ENCODE results near the gene MTM1. TPM values are rescaled to one million over a fixed set of nuclear protein-coding genes. Genes with fewer than 3 reads are reported as not detected.

The MTM1 gene
- total and polyA plus RNA-seq, 2 experiments from 2014 or later, result 3.2 to 8.7 TPM

DNA sequence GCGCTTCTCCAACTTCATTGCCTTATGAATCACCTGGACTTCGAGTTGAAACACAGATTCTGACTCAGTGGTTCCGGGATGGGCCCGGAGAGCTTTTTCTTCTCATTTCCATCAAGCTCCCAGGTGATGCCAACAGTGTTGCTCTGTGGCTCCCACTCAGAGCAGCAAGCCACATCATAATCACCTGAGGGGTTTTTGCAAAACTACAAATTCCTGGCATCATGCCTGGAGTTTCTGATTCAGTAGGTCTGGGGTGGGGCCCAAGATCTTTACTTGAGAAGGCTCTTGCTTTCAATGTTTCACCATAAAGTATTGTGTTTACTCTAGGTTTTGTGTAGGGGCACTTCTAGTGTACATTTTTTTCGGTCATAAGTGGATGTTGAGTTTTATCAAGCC, 7.0 kb downstream of the MTM1 start (continued):
- TF ChIP-seq, protein P1, sequence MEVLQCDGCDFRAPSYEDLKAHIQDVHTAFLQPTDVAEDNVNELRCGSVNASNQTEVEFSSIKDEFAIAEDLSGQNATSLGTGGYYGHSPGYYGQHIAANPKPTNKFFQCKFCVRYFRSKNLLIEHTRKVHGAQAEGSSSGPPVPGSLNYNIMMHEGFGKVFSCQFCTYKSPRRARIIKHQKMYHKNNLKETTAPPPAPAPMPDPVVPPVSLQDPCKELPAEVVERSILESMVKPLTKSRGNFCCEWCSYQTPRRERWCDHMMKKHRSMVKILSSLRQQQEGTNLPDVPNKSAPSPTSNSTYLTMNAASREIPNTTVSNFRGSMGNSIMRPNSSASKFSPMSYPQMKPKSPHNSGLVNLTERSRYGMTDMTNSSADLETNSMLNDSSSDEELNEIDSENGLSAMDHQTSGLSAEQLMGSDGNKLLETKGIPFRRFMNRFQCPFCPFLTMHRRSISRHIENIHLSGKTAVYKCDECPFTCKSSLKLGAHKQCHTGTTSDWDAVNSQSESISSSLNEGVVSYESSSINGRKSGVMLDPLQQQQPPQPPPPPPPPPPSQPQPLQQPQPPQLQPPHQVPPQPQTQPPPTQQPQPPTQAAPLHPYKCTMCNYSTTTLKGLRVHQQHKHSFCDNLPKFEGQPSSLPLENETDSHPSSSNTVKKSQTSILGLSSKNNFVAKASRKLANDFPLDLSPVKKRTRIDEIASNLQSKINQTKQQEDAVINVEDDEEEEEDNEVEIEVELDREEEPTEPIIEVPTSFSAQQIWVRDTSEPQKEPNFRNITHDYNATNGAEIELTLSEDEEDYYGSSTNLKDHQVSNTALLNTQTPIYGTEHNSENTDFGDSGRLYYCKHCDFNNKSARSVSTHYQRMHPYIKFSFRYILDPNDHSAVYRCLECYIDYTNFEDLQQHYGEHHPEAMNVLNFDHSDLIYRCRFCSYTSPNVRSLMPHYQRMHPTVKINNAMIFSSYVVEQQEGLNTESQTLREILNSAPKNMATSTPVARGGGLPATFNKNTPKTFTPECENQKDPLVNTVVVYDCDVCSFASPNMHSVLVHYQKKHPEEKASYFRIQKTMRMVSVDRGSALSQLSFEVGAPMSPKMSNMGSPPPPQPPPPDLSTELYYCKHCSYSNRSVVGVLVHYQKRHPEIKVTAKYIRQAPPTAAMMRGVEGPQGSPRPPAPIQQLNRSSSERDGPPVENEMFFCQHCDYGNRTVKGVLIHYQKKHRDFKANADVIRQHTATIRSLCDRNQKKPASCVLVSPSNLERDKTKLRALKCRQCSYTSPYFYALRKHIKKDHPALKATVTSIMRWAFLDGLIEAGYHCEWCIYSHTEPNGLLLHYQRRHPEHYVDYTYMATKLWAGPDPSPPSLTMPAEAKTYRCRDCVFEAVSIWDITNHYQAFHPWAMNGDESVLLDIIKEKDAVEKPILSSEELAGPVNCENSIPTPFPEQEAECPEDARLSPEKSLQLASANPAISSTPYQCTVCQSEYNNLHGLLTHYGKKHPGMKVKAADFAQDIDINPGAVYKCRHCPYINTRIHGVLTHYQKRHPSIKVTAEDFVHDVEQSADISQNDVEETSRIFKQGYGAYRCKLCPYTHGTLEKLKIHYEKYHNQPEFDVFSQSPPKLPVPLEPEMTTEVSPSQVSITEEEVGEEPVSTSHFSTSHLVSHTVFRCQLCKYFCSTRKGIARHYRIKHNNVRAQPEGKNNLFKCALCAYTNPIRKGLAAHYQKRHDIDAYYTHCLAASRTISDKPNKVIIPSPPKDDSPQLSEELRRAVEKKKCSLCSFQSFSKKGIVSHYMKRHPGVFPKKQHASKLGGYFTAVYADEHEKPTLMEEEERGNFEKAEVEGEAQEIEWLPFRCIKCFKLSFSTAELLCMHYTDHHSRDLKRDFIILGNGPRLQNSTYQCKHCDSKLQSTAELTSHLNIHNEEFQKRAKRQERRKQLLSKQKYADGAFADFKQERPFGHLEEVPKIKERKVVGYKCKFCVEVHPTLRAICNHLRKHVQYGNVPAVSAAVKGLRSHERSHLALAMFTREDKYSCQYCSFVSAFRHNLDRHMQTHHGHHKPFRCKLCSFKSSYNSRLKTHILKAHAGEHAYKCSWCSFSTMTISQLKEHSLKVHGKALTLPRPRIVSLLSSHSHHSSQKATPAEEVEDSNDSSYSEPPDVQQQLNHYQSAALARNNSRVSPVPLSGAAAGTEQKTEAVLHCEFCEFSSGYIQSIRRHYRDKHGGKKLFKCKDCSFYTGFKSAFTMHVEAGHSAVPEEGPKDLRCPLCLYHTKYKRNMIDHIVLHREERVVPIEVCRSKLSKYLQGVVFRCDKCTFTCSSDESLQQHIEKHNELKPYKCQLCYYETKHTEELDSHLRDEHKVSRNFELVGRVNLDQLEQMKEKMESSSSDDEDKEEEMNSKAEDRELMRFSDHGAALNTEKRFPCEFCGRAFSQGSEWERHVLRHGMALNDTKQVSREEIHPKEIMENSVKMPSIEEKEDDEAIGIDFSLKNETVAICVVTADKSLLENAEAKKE (CRISPR knock-in tag; IDR thresholded peaks at IDR 0.05), result no peak
- TF ChIP-seq JUNB (IDR thresholded peaks at IDR 0.05; ENCODE audit: unreplicated experiment) (no peak), STAT1 (IDR thresholded peaks at IDR 0.05; ENCODE audit: unreplicated experiment) (no peak), CREB1 (CRISPR knock-in tag; IDR thresholded peaks at IDR 0.05; ENCODE audit: low read depth) (no peak), POLR2AphosphoS5 (IDR thresholded peaks at IDR 0.05; ENCODE audit: low read depth) (no peak), ZNF114 (CRISPR knock-in tag; IDR thresholded peaks at IDR 0.05) (no peak), EZH2 (IDR thresholded peaks at IDR 0.05; ENCODE audit: low read depth, unreplicated experiment) (no peak), ZNF331 (CRISPR knock-in tag; IDR thresholded peaks at IDR 0.05; ENCODE audit: low read depth) (no peak), NANOG (IDR thresholded peaks at IDR 0.05; ENCODE audit: borderline replicate concordance) (no peak)
- TF ChIP-seq, protein P2, sequence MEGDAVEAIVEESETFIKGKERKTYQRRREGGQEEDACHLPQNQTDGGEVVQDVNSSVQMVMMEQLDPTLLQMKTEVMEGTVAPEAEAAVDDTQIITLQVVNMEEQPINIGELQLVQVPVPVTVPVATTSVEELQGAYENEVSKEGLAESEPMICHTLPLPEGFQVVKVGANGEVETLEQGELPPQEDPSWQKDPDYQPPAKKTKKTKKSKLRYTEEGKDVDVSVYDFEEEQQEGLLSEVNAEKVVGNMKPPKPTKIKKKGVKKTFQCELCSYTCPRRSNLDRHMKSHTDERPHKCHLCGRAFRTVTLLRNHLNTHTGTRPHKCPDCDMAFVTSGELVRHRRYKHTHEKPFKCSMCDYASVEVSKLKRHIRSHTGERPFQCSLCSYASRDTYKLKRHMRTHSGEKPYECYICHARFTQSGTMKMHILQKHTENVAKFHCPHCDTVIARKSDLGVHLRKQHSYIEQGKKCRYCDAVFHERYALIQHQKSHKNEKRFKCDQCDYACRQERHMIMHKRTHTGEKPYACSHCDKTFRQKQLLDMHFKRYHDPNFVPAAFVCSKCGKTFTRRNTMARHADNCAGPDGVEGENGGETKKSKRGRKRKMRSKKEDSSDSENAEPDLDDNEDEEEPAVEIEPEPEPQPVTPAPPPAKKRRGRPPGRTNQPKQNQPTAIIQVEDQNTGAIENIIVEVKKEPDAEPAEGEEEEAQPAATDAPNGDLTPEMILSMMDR (conservative IDR thresholded peaks at IDR 0.05; ENCODE audit: low read depth in 2 of 2), result no peak
